ENCODE data around the gene BTNL8.
"Not testable (repeated sequence)": the region's sequence is repeated elsewhere in the genome, so short reads cannot be mapped to it uniquely, and the experiment has no call there.

The BTNL8 gene

GRCh38 chr5:180875860-180876426 is 23.0 kb upstream of the BTNL8 start:
- DNase-seq: no peak

- DNase-seq: not testable (repeated sequence)
These were observed 13.0 kb upstream of the BTNL8 start for GRCh38 chr5:180885845-180886529.

GRCh38 chr5:180889381-180889780 is 9.6 kb upstream of the BTNL8 start:
- DNase-seq: no peak

- DNase-seq: not testable (repeated sequence)
These were observed 3.6 kb upstream of the BTNL8 start for GRCh38 chr5:180895330-180895729.

- no peak for DNase-seq
These were observed 1.2 kb downstream of the BTNL8 start for GRCh38 chr5:180900178-180900577.

GRCh38 chr5:180901319-180902009 is 2.5 kb downstream of the BTNL8 start:
- DNase-seq: no peak

- DNase-seq: no peak
These were observed 9.4 kb downstream of the BTNL8 start for GRCh38 chr5:180908400-180908799.

- peak; percentile 21 for DNase-seq
These were observed 10.2 kb downstream of the BTNL8 start for GRCh38 chr5:180908998-180909731.

- no peak for DNase-seq
These were observed 10.8 kb downstream of the BTNL8 start for GRCh38 chr5:180909782-180910181.

GRCh38 chr5:180910182-180910581 is 11.2 kb downstream of the BTNL8 start:
- DNase-seq: no peak

- no peak for DNase-seq
These were observed 11.8 kb downstream of the BTNL8 start for GRCh38 chr5:180910735-180911134.

GRCh38 chr5:180914646-180915045 is 15.7 kb downstream of the BTNL8 start:
- DNase-seq: no peak

- no peak for DNase-seq
These were observed 17.0 kb downstream of the BTNL8 start for GRCh38 chr5:180915924-180916323.

- DNase-seq: no peak
These were observed 19.4 kb downstream of the BTNL8 start for GRCh38 chr5:180918380-180918779.

- DNase-seq: no peak
These were observed 21.8 kb downstream of the BTNL8 start for GRCh38 chr5:180920710-180921109.

- DNase-seq: no peak
These were observed 24.0 kb downstream of the BTNL8 start for GRCh38 chr5:180922932-180923331.

GRCh38 chr5:180932660-180933059 is 33.7 kb downstream of the BTNL8 start:
- no peak for DNase-seq

- no peak for DNase-seq
These were observed 36.2 kb downstream of the BTNL8 start for GRCh38 chr5:180935203-180935602.

GRCh38 chr5:180938294-180938693 is 39.3 kb downstream of the BTNL8 start:
- DNase-seq: no peak

- no peak for DNase-seq
These were observed 51.5 kb downstream of the BTNL8 start for GRCh38 chr5:180950291-180950949.

GRCh38 chr5:180959661-180960060 is 60.7 kb downstream of the BTNL8 start:
- DNase-seq: no peak

- DNase-seq: no peak
These were observed 61.2 kb downstream of the BTNL8 start for GRCh38 chr5:180960209-180960608.

- no peak for DNase-seq
These were observed 70.4 kb downstream of the BTNL8 start for GRCh38 chr5:180969406-180969805.

Measured in activated CD4-positive, alpha-beta T cell treated with anti-CD3 and anti-CD28 coated beads for 48 hours (primary cell).